ENCODE results near the gene VDAC2.

The VDAC2 gene

GRCh38 chr10:75234017-75234682 is 23.6 kb downstream of the VDAC2 start:
- peaks cover 6% of the 10 kb centered on the region for H3K4me1 ChIP-seq (ENCODE audit: control insufficient read depth, insufficient read depth, low read length)
- no peaks in the 10 kb centered on the region for H3K27me3 ChIP-seq (ENCODE audit: control insufficient read depth, insufficient read depth, low read length)
- peak overlapping the region; percentile 53 for H3K4me3 ChIP-seq (ENCODE audit: low read depth, low read length)
- H3K9me3 ChIP-seq (ENCODE audit: control insufficient read depth, insufficient read depth, low read length) = no peaks in the 10 kb centered on the region
- H3K9ac ChIP-seq (ENCODE audit: low read depth, low read length) = peak overlapping the region; percentile 93
- peaks cover 15% of the 10 kb centered on the region for H3K36me3 ChIP-seq (ENCODE audit: control insufficient read depth, insufficient read depth, low read length)

GRCh38 chr10:75234683-75235374 is 24.2 kb downstream of the VDAC2 start:
- peak overlapping the region; percentile 53 for H3K4me3 ChIP-seq (ENCODE audit: low read depth, low read length)
- H3K27me3 ChIP-seq (ENCODE audit: control insufficient read depth, insufficient read depth, low read length) = no peaks in the 10 kb centered on the region
- H3K9ac ChIP-seq (ENCODE audit: low read depth, low read length) = peak overlapping the region; percentile 24
- H3K4me1 ChIP-seq (ENCODE audit: control insufficient read depth, insufficient read depth, low read length) = peaks cover 6% of the 10 kb centered on the region
- peaks cover 15% of the 10 kb centered on the region for H3K36me3 ChIP-seq (ENCODE audit: control insufficient read depth, insufficient read depth, low read length)
- H3K9me3 ChIP-seq (ENCODE audit: control insufficient read depth, insufficient read depth, low read length) = no peaks in the 10 kb centered on the region

- peaks cover 6% of the 10 kb centered on the region for H3K4me1 ChIP-seq (ENCODE audit: control insufficient read depth, insufficient read depth, low read length)
- H3K9ac ChIP-seq (ENCODE audit: low read depth, low read length) = peak within 1 kb of the TSS; percentile 54
- peak within 1 kb of the TSS; percentile 53 for H3K4me3 ChIP-seq (ENCODE audit: low read depth, low read length)
- H3K36me3 ChIP-seq (ENCODE audit: control insufficient read depth, insufficient read depth, low read length) = peaks cover 15% of the 10 kb centered on the region
- H3K27me3 ChIP-seq (ENCODE audit: control insufficient read depth, insufficient read depth, low read length) = no peaks in the 10 kb centered on the region
- H3K9me3 ChIP-seq (ENCODE audit: control insufficient read depth, insufficient read depth, low read length) = no peaks in the 10 kb centered on the region
Measured at GRCh38 chr10:75235375-75236177, 25.0 kb downstream of the VDAC2 start, which contains the start of gene COMTD1. TSS of gene COMTD1 (minus strand) at chr10:75235957. CDS start at chr10:75235928, 29 bp downstream.

- no peaks in the 10 kb centered on the region for H3K9me3 ChIP-seq (ENCODE audit: control insufficient read depth, insufficient read depth, low read length)
- no peak overlapping the region for H3K9ac ChIP-seq (ENCODE audit: low read depth, low read length)
- H3K27me3 ChIP-seq (ENCODE audit: control insufficient read depth, insufficient read depth, low read length) = no peaks in the 10 kb centered on the region
- peaks cover 11% of the 10 kb centered on the region for H3K36me3 ChIP-seq (ENCODE audit: control insufficient read depth, insufficient read depth, low read length)
- peaks cover 6% of the 10 kb centered on the region for H3K4me1 ChIP-seq (ENCODE audit: control insufficient read depth, insufficient read depth, low read length)
- no peak overlapping the region for H3K4me3 ChIP-seq (ENCODE audit: low read depth, low read length)
Measured at GRCh38 chr10:75236178-75236825, 25.7 kb downstream of the VDAC2 start.

GRCh38 chr10:75238182-75239095 is 27.8 kb downstream of the VDAC2 start:
- Histone ChIP-seq H3K27me3 (ENCODE audit: control insufficient read depth, insufficient read depth, low read length) (no peaks in the 10 kb centered on the region), H3K4me1 (ENCODE audit: control insufficient read depth, insufficient read depth, low read length) (peaks cover 5% of the 10 kb centered on the region), H3K9me3 (ENCODE audit: control insufficient read depth, insufficient read depth, low read length) (no peaks in the 10 kb centered on the region), H3K36me3 (ENCODE audit: control insufficient read depth, insufficient read depth, low read length) (no peaks in the 10 kb centered on the region), H3K4me3 (ENCODE audit: low read depth, low read length) (no peak overlapping the region), H3K9ac (ENCODE audit: low read depth, low read length) (no peak overlapping the region)

- Histone ChIP-seq H3K9ac (ENCODE audit: low read depth, low read length) (no peak overlapping the region), H3K36me3 (ENCODE audit: control insufficient read depth, insufficient read depth, low read length) (no peaks in the 10 kb centered on the region), H3K4me3 (ENCODE audit: low read depth, low read length) (no peak overlapping the region), H3K4me1 (ENCODE audit: control insufficient read depth, insufficient read depth, low read length) (peaks cover 2% of the 10 kb centered on the region), H3K27me3 (ENCODE audit: control insufficient read depth, insufficient read depth, low read length) (no peaks in the 10 kb centered on the region), H3K9me3 (ENCODE audit: control insufficient read depth, insufficient read depth, low read length) (no peaks in the 10 kb centered on the region)
Measured at GRCh38 chr10:75239096-75239790, 28.6 kb downstream of the VDAC2 start.

GRCh38 chr10:75240329-75241076 is 29.9 kb downstream of the VDAC2 start:
- Histone ChIP-seq H3K4me1 (ENCODE audit: control insufficient read depth, insufficient read depth, low read length) (peaks cover 4% of the 10 kb centered on the region), H3K9me3 (ENCODE audit: control insufficient read depth, insufficient read depth, low read length) (no peaks in the 10 kb centered on the region), H3K27me3 (ENCODE audit: control insufficient read depth, insufficient read depth, low read length) (no peaks in the 10 kb centered on the region), H3K4me3 (ENCODE audit: low read depth, low read length) (no peak overlapping the region), H3K36me3 (ENCODE audit: control insufficient read depth, insufficient read depth, low read length) (no peaks in the 10 kb centered on the region), H3K9ac (ENCODE audit: low read depth, low read length) (no peak overlapping the region)

- H3K9ac ChIP-seq (ENCODE audit: low read depth, low read length) = no peak overlapping the region
- H3K27me3 ChIP-seq (ENCODE audit: control insufficient read depth, insufficient read depth, low read length) = no peaks in the 10 kb centered on the region
- H3K36me3 ChIP-seq (ENCODE audit: control insufficient read depth, insufficient read depth, low read length) = no peaks in the 10 kb centered on the region
- no peak overlapping the region for H3K4me3 ChIP-seq (ENCODE audit: low read depth, low read length)
- H3K4me1 ChIP-seq (ENCODE audit: control insufficient read depth, insufficient read depth, low read length) = peaks cover 4% of the 10 kb centered on the region
- H3K9me3 ChIP-seq (ENCODE audit: control insufficient read depth, insufficient read depth, low read length) = no peaks in the 10 kb centered on the region
Measured at GRCh38 chr10:75243426-75243825, 32.8 kb downstream of the VDAC2 start.

- Histone ChIP-seq H3K27me3 (ENCODE audit: control insufficient read depth, insufficient read depth, low read length) (no peaks in the 10 kb centered on the region), H3K9me3 (ENCODE audit: control insufficient read depth, insufficient read depth, low read length) (no peaks in the 10 kb centered on the region), H3K9ac (ENCODE audit: low read depth, low read length) (no peak overlapping the region), H3K4me1 (ENCODE audit: control insufficient read depth, insufficient read depth, low read length) (peaks cover 4% of the 10 kb centered on the region), H3K36me3 (ENCODE audit: control insufficient read depth, insufficient read depth, low read length) (no peaks in the 10 kb centered on the region), H3K4me3 (ENCODE audit: low read depth, low read length) (no peak overlapping the region)
Measured at GRCh38 chr10:75244487-75245353, 34.1 kb downstream of the VDAC2 start.
